GM12878 (cell line): ENCODE measurements around the gene NET1. TPM values are rescaled to one million over a fixed set of nuclear protein-coding genes. Genes with fewer than 3 reads are reported as not detected.

Experiments used
- ATAC-seq: fragments of 200-7000 bp; cut with Tn5 transposase; 3 replicates; pipeline ENCODE4 v1.9.1; 2020; ENCODE audit warnings: mild to moderate bottlenecking, moderate library complexity
- BruUV-seq: library from RNA; stranded (reverse); fragments of 400-500 nt; replicated peaks from 2 replicates; lab custom pipeline; 2021; lab: Mats Ljungman, UMichigan
- CTCF ChIA-PET: fragments of 300-600 bp; sonication (Branson Sonifier 250); formaldehyde crosslinking; extraction: SDS; loops from one replicate; lab custom pipeline; 2021; ENCODE audit warnings: inconsistent platforms; lab: Yijun Ruan, JAX
- POLR2A ChIA-PET: fragments of 350-600 bp; formaldehyde crosslinking; extraction: SDS; loops from one replicate; lab custom pipeline; 2021; ENCODE audit warnings: inconsistent platforms; lab: Charles Lee
- RAD21 ChIA-PET: fragments of 300-600 bp; sonication (Branson Sonifier 250); formaldehyde crosslinking; loops from one replicate; lab custom pipeline; 2023; ENCODE audit warnings: antibody characterized with exemption; ENCODE audit not compliant: unreplicated experiment; lab: Charles Lee
- SMC1A ChIA-PET: fragments of 300-600 bp; sonication (Branson Sonifier 250); formaldehyde crosslinking; loops from one replicate; lab custom pipeline; 2023; ENCODE audit not compliant: unreplicated experiment, uncharacterized antibody; lab: Charles Lee
- DNase-seq: peaks from one replicate; pipeline ENCODE4 v3.0.0-alpha.2; 2011; ENCODE audit warnings: low read depth, low spot score
- FAIRE-seq: peaks from 3 replicates; lab custom pipeline; 2011; peaks lifted over from hg19 to GRCh38; lab: Jason Lieb, UNC
- H2AFZ ChIP-seq: 2 replicates; pipeline ENCODE4 v1.6.0; 2011; ENCODE audit warnings: low read depth, low read length, control low read depth; ENCODE audit not compliant: control insufficient read depth
- H3K27ac ChIP-seq: 2 replicates; pipeline ENCODE4 v1.5.1; 2011; ENCODE audit warnings: control low read depth; ENCODE audit not compliant: control insufficient read depth, insufficient read depth
- H3K27me3 ChIP-seq, 2 experiments: replicated peaks in 1 of 2; 2 replicates each; pipeline versions ENCODE4 v1.6.0 to v1.6.1; 2011; ENCODE audit warnings: low read length in 1 of 2; ENCODE audit not compliant: control insufficient read depth in 2 of 2, insufficient read depth in 2 of 2
- H3K36me3 ChIP-seq, 2 experiments: 2 replicates each; pipeline ENCODE4 v1.5.1; 2011; ENCODE audit warnings: low read length in 1 of 2; ENCODE audit not compliant: control insufficient read depth in 2 of 2, insufficient read depth in 2 of 2
- H3K4me1 ChIP-seq: 2 replicates; pipeline ENCODE4 v1.6.1; 2011; ENCODE audit warnings: mild to moderate bottlenecking, low read length, moderate library complexity, mixed read lengths; ENCODE audit not compliant: control insufficient read depth, insufficient read depth
- H3K4me2 ChIP-seq: 2 replicates; pipeline ENCODE4 v1.6.0; 2011; ENCODE audit warnings: control low read depth; ENCODE audit not compliant: control insufficient read depth, insufficient read depth
- H3K4me3 ChIP-seq: fragments of 200-600 bp; sonication (generic); 2 replicates; pipeline ENCODE4 v1.5.1; 2016
- H3K79me2 ChIP-seq: 2 replicates; pipeline ENCODE4 v1.6.0; 2011; ENCODE audit warnings: low read length; ENCODE audit not compliant: control insufficient read depth, insufficient read depth
- H3K9ac ChIP-seq: 2 replicates; pipeline ENCODE4 v1.8.0; 2011; ENCODE audit warnings: low read length, control low read depth, mixed read lengths; ENCODE audit not compliant: control insufficient read depth, insufficient read depth
- H3K9me3 ChIP-seq: replicated peaks from 3 replicates; pipeline ENCODE4 v1.5.1; 2011; ENCODE audit warnings: mild to moderate bottlenecking, low read length; ENCODE audit not compliant: control insufficient read depth, insufficient read depth
- H4K20me1 ChIP-seq: 2 replicates; pipeline ENCODE4 v1.6.0; 2011; ENCODE audit not compliant: control insufficient read depth, insufficient read depth
- CHD2 ChIP-seq: IDR thresholded peaks from 2 replicates; pipeline ENCODE4 v1.6.1; 2011; ENCODE audit warnings: low read depth, low read length, improper control_type of control experiment, borderline replicate concordance
- EED ChIP-seq: sonication (generic); IDR thresholded peaks from 2 replicates; pipeline ENCODE4 v1.6.1; 2016; ENCODE audit warnings: antibody characterized with exemption, low read depth
- FOXK2 ChIP-seq: fragments of 450-650 bp; IDR thresholded peaks from 2 replicates; pipeline ENCODE4 v1.6.1; 2017; ENCODE audit warnings: mild to moderate bottlenecking, moderate library complexity
- WRNIP1 ChIP-seq: IDR thresholded peaks from 2 replicates; pipeline ENCODE4 v1.6.1; 2011; ENCODE audit warnings: low read depth, low read length, improper control_type of control experiment, borderline replicate concordance
- ZNF274 ChIP-seq: IDR thresholded peaks from one replicate; pipeline ENCODE4 v1.8.0; 2011; ENCODE audit not compliant: insufficient read length, insufficient read depth
- ZZZ3 ChIP-seq: IDR thresholded peaks from 2 replicates; pipeline ENCODE4 v1.6.1; 2011; ENCODE audit warnings: low read depth; ENCODE audit not compliant: control insufficient read depth, insufficient read length
- WGBS: methylation state at CpG from one replicate; pipeline ENCODE4 v1.1.6; 2016; ENCODE audit warnings: low lambda C conversion rate; ENCODE audit not compliant: insufficient replicate concordance, insufficient coverage; ENCODE audit errors: missing lambda C conversion rate; 5-methylcytosine and 5-hydroxymethylcytosine counted together
- in situ Hi-C: fragments of 300-500 bp; cut with MboI; formaldehyde crosslinking; loops from 9 replicates; pipeline ENCODE4 v1.14.3; 2018; ENCODE audit warnings: mixed read lengths
- intact Hi-C: fragments of 100-400 bp; cut with micrococcal nuclease; formaldehyde crosslinking; loops from one replicate; pipeline ENCODE4 v1.14.2; 2022; ENCODE audit not compliant: unreplicated experiment
- polyA plus RNA-seq, 11 experiments: library from polyadenylated mRNA; depleted of rRNA in 4 of 11; unstranded in 6 of 11; stranded (reverse) in 5 of 11; fragments of >200 nt; fragmentation: Nextera tagmentation in 4 of 11; fragmentation: Illumina TruSeq in 1 of 11; extraction: Ambion mirVana in 4 of 11; extraction: Trizol in 1 of 11; gene quantifications; 1 replicate in 1 of 11; 2 replicates in 10 of 11; pipeline versions ENCODE4 v1.2.1 to v1.2.3, GENCODE V29; 2011 to 2016; ENCODE audit warnings: inconsistent platforms in 2 of 11, missing spikeins in 2 of 11, low read depth in 1 of 11
- total RNA-seq, 4 experiments: library from RNA; depleted of rRNA in 3 of 4; stranded (reverse); fragments of >200 nt in 3 of 4; fragmentation: Illumina TruSeq in 1 of 4; extraction: Trizol in 1 of 4; gene quantifications; 2 replicates each; pipeline versions ENCODE4 v1.2.1 to v1.2.3, GENCODE V29; 2013 to 2021
- TF ChIP-seq, protein P1 (sequence below): IDR thresholded peaks from 2 replicates; pipeline ENCODE4 v1.6.1; 2011; ENCODE audit warnings: low read depth, mild to moderate bottlenecking, low read length, moderate library complexity, borderline replicate concordance; ENCODE audit errors: extremely low read depth
- TF ChIP-seq, protein P2 (sequence below): fragments of 450-650 bp; IDR thresholded peaks from 2 replicates; pipeline ENCODE4 v1.6.1; 2017; ENCODE audit warnings: mild to moderate bottlenecking

Gene NET1
- total and polyA plus RNA-seq, 10 of the 15 experiments (the other 5 are each of a cell fraction or from before 2014, with no cell fraction given): 6.5 to 22.7 (median 18.4) TPM

DNA sequence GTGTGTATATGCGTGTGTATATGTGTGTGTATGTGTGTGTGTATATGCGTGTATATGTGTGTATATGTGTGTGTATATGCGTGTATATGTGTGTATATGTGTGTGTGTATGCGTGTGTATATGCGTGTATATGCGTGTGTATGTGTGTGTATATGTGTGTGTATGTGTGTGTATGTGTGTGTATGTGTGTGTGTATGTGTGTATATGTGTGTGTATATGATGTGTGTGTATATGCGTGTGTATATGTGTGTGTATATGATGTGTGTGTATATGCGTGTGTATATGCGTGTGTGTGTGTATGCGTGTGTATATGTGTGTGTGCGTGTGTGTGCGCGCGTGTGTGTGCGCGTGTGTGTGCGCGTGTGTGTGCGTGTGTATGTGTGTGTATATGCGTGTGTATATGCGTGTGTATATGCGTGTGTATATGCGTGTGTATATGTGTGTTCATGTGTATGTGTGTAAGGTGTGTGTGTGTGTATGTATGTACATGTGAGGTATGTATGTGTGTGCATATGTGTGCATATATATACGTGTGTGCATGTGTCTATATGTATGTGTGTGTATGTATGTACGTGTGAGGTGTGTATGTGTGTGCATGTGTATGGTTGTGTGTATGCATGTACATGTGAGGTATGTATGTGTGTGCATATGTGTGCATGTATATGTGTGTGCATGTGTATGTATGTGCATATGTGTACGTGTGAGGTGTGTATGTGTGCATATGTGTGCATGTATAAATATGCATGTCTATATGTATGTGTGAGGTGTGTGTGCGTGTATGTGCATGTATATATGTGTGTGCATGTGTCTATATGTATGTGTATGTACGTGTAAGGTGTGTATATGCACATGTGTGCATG lies 41.6 kb upstream of the NET1 start:
- Histone ChIP-seq H3K79me2 (no peaks in the 10 kb centered on the region), H3K9me3 (no peaks in the 10 kb centered on the region; the same call in 2 of the 3 replicates), H3K9ac (no peak overlapping the region), H3K27ac (no peak overlapping the region), H3K4me3 (no peak overlapping the region), H3K4me1 (no peaks in the 10 kb centered on the region), H2AFZ (no peak overlapping the region), H3K27me3 (no peaks in the 10 kb centered on the region), H3K4me2 (no peak overlapping the region), H4K20me1 (no peaks in the 10 kb centered on the region), H3K36me3 (no peaks in the 10 kb centered on the region)
- CTCF ChIA-PET: no interaction called here
- intact Hi-C loops (no loop called here), in situ Hi-C loops (no loop called here)
- no peak for TF ChIP-seq ZNF274
- TF ChIP-seq CHD2: no peak
- TF ChIP-seq, protein P1, sequence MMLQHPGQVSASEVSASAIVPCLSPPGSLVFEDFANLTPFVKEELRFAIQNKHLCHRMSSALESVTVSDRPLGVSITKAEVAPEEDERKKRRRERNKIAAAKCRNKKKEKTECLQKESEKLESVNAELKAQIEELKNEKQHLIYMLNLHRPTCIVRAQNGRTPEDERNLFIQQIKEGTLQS: no peak
- TF ChIP-seq WRNIP1: no peak
- no peak for TF ChIP-seq ZZZ3
- no peak for TF ChIP-seq EED
- no peak for TF ChIP-seq FOXK2
- TF ChIP-seq, protein P2, sequence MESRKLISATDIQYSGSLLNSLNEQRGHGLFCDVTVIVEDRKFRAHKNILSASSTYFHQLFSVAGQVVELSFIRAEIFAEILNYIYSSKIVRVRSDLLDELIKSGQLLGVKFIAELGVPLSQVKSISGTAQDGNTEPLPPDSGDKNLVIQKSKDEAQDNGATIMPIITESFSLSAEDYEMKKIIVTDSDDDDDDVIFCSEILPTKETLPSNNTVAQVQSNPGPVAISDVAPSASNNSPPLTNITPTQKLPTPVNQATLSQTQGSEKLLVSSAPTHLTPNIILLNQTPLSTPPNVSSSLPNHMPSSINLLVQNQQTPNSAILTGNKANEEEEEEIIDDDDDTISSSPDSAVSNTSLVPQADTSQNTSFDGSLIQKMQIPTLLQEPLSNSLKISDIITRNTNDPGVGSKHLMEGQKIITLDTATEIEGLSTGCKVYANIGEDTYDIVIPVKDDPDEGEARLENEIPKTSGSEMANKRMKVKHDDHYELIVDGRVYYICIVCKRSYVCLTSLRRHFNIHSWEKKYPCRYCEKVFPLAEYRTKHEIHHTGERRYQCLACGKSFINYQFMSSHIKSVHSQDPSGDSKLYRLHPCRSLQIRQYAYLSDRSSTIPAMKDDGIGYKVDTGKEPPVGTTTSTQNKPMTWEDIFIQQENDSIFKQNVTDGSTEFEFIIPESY: no peak
- ATAC-seq (no peak), DNase-seq (no peak), FAIRE-seq (no peak)
- SMC1A ChIA-PET: no interaction called here
- no TSS peak for BruUV-seq
- WGBS: 79% methylated on average over 22 of the region's 28 CpGs
- POLR2A ChIA-PET: no interaction called here
- RAD21 ChIA-PET: no interaction called here
